HG03066 (cell line): Measurements from ENCODE around the gene ALDH9A1.
"Not testable (repeated sequence)": the region's sequence is repeated elsewhere in the genome, so short reads cannot be mapped to it uniquely, and the experiment has no call there.

Experiments used
- ATAC-seq: cut with Tn5 transposase; IDR thresholded peaks from one replicate; pipeline ENCODE4 v1.9.1; 2021; ENCODE audit warnings: low read depth; ENCODE audit not compliant: unreplicated experiment

The ALDH9A1 gene

GRCh38 chr1:165647970-165648369, 50.4 kb downstream of the ALDH9A1 start:
- ATAC-seq, result no peak

GRCh38 chr1:165647517-165647916, 50.8 kb downstream of the ALDH9A1 start:
- ATAC-seq, result no peak

- ATAC-seq, result no peak
These were observed 52.6 kb downstream of the ALDH9A1 start for GRCh38 chr1:165645654-165646366.

- no peak for ATAC-seq
These were observed 54.2 kb downstream of the ALDH9A1 start for GRCh38 chr1:165644064-165644735.

- ATAC-seq, result no peak
These were observed 57.0 kb downstream of the ALDH9A1 start for GRCh38 chr1:165641231-165641987.

GRCh38 chr1:165639821-165640623, 58.3 kb downstream of the ALDH9A1 start:
- no peak for ATAC-seq

- ATAC-seq, result not testable (repeated sequence)
These were observed 60.2 kb downstream of the ALDH9A1 start for GRCh38 chr1:165638211-165638610.

- no peak for ATAC-seq
These were observed 60.9 kb downstream of the ALDH9A1 start for GRCh38 chr1:165637427-165637826.

- no peak for ATAC-seq
These were observed 62.5 kb downstream of the ALDH9A1 start for GRCh38 chr1:165635823-165636222.

GRCh38 chr1:165635329-165635728, 63.0 kb downstream of the ALDH9A1 start:
- ATAC-seq, result no peak

GRCh38 chr1:165634154-165634921, 64.0 kb downstream of the ALDH9A1 start:
- no peak for ATAC-seq

GRCh38 chr1:165633614-165634013, 64.7 kb downstream of the ALDH9A1 start:
- no peak for ATAC-seq

- no peak for ATAC-seq
These were observed 65.9 kb downstream of the ALDH9A1 start for GRCh38 chr1:165632491-165632890.

- ATAC-seq, result no peak
These were observed 66.3 kb downstream of the ALDH9A1 start for GRCh38 chr1:165632152-165632469.

- ATAC-seq, result peak; percentile 30
These were observed 66.8 kb downstream of the ALDH9A1 start for GRCh38 chr1:165631342-165632151.

- ATAC-seq, result peak; percentile 77
These were observed 67.6 kb downstream of the ALDH9A1 start, which contains the start of gene MGST3 for GRCh38 chr1:165630629-165631341. Gene MGST3, plus strand, starts transcription at chr1:165631234. Its CDS starts 18,614 bp downstream, at chr1:165649848.

GRCh38 chr1:165629848-165630628, 68.3 kb downstream of the ALDH9A1 start:
- peak; percentile 2 for ATAC-seq

GRCh38 chr1:165629151-165629550, 69.2 kb downstream of the ALDH9A1 start:
- no peak for ATAC-seq
